Endothelial cell of umbilical vein (primary cell): ENCODE measurements around the gene TTLL10. TPM values are rescaled to one million over a fixed set of nuclear protein-coding genes. Genes with fewer than 3 reads are reported as not detected.

Source experiments
- BruUV-seq: library from RNA; stranded (reverse); fragments of 400-500 nt; replicated peaks from 2 replicates; lab custom pipeline; 2021; lab: Mats Ljungman, UMichigan
- CTCF ChIA-PET: fragments of 300-600, 350-600 bp; sonication (Branson Sonifier 250); formaldehyde crosslinking; loops from one replicate; lab custom pipeline; 2021; ENCODE audit warnings: antibody characterized with exemption, inconsistent platforms; lab: Charles Lee
- POLR2A ChIA-PET: fragments of 300-600, 350-600 bp; sonication (Branson Sonifier 250); formaldehyde crosslinking; loops from one replicate; lab custom pipeline; 2021; ENCODE audit warnings: antibody characterized with exemption, inconsistent platforms; lab: Charles Lee
- DNase-seq: peaks from one replicate; pipeline ENCODE4 v3.0.0-alpha.2; 2011; ENCODE audit warnings: low read depth, low spot score
- FAIRE-seq: peaks from 2 replicates; lab custom pipeline; 2011; peaks lifted over from hg19 to GRCh38; lab: Jason Lieb, UNC
- H2AFZ ChIP-seq: 2 replicates; pipeline ENCODE4 v1.6.0; 2012; ENCODE audit warnings: low read depth, low read length, control low read depth, inconsistent platforms
- H3K27ac ChIP-seq: 2 replicates; pipeline ENCODE4 v1.5.1; 2011; ENCODE audit warnings: low read depth, mild to moderate bottlenecking, control low read depth, low read length, moderate library complexity; ENCODE audit not compliant: insufficient read depth
- H3K27me3 ChIP-seq, 2 experiments: 2 replicates each; pipeline versions ENCODE4 v1.6.0 to v1.6.1; 2011; ENCODE audit warnings: low read length in 2 of 2, mixed read lengths in 1 of 2; ENCODE audit not compliant: control insufficient read depth in 2 of 2, insufficient read depth in 2 of 2
- H3K36me3 ChIP-seq, 2 experiments: 2 replicates in 1 of 2; 3 replicates in 1 of 2; pipeline ENCODE4 v1.5.1; 2011; ENCODE audit warnings: low read length in 2 of 2, mild to moderate bottlenecking in 1 of 2, moderate library complexity in 1 of 2; ENCODE audit not compliant: control insufficient read depth in 2 of 2, insufficient read depth in 2 of 2; ENCODE audit errors: extremely low read depth in 1 of 2
- H3K4me1 ChIP-seq: 3 replicates; pipeline ENCODE4 v1.5.1; 2011; ENCODE audit warnings: mild to moderate bottlenecking, low read length; ENCODE audit not compliant: control insufficient read depth, insufficient read depth; ENCODE audit errors: extremely low read depth
- H3K4me2 ChIP-seq: 2 replicates; pipeline ENCODE4 v1.6.1; 2011; ENCODE audit warnings: low read length, control low read depth, mixed read lengths; ENCODE audit not compliant: insufficient read depth
- H3K4me3 ChIP-seq, 3 experiments: fragments of 200-600 bp in 1 of 3; sonication (generic), shearing (Covaris generic) in 1 of 3; replicated peaks in 1 of 3; 2 replicates each; pipeline ENCODE4 v1.5.1; 2011 to 2016; ENCODE audit warnings: control low read depth in 3 of 3, low read length in 3 of 3, mild to moderate bottlenecking in 2 of 3, inconsistent platforms in 1 of 3, low read depth in 1 of 3, moderate library complexity in 1 of 3; ENCODE audit not compliant: insufficient read depth in 1 of 3
- H3K79me2 ChIP-seq: 2 replicates; pipeline ENCODE4 v1.6.0; 2012; ENCODE audit warnings: low read length, inconsistent platforms; ENCODE audit not compliant: control insufficient read depth, insufficient read depth
- H3K9ac ChIP-seq: replicated peaks from 2 replicates; pipeline ENCODE3; 2011; ENCODE audit warnings: low read length, control low read depth; ENCODE audit not compliant: insufficient read depth; ENCODE audit errors: extremely low read depth
- H3K9me1 ChIP-seq: replicated peaks from 3 replicates; pipeline ENCODE4 v1.6.0; 2011; ENCODE audit warnings: mild to moderate bottlenecking, low read length; ENCODE audit not compliant: control insufficient read depth, insufficient read depth; ENCODE audit errors: extremely low read depth
- H3K9me3 ChIP-seq: replicated peaks from 2 replicates; pipeline ENCODE4 v1.5.1; 2012; ENCODE audit warnings: low read length, inconsistent platforms; ENCODE audit not compliant: control insufficient read depth, insufficient read depth
- H4K20me1 ChIP-seq: replicated peaks from 2 replicates; pipeline ENCODE3; 2011; ENCODE audit warnings: mild to moderate bottlenecking, low read length; ENCODE audit not compliant: control insufficient read depth, insufficient read depth; ENCODE audit errors: extremely low read depth
- EZH2 ChIP-seq: IDR thresholded peaks from 2 replicates; pipeline ENCODE4 v1.6.1; 2012; ENCODE audit warnings: borderline replicate concordance, low read depth, mild to moderate bottlenecking, moderate library complexity, low read length, inconsistent platforms; ENCODE audit not compliant: severe bottlenecking
- FOS ChIP-seq: IDR thresholded peaks from 2 replicates; pipeline ENCODE4 v1.6.1; 2011; ENCODE audit warnings: mild to moderate bottlenecking, low read length, moderate library complexity, borderline replicate concordance; ENCODE audit not compliant: insufficient read depth
- GATA2 ChIP-seq: IDR thresholded peaks from 2 replicates; pipeline ENCODE4 v1.7.0; 2011; ENCODE audit warnings: low read depth, mild to moderate bottlenecking, moderate library complexity, mixed read lengths, low read length; ENCODE audit not compliant: insufficient read length, insufficient read depth
- JUN ChIP-seq: IDR thresholded peaks from 2 replicates; pipeline ENCODE4 v1.6.1; 2011; ENCODE audit warnings: borderline replicate concordance, low read depth; ENCODE audit not compliant: insufficient read length, insufficient read depth
- MYC ChIP-seq: IDR thresholded peaks from one replicate; pipeline ENCODE4 v1.6.1; 2011; ENCODE audit warnings: mild to moderate bottlenecking, low read depth, low read length
- POLR2A ChIP-seq: IDR thresholded peaks from 2 replicates; pipeline ENCODE4 v1.6.1; 2012; ENCODE audit warnings: low read depth, mild to moderate bottlenecking, control low read depth, low read length
- POLR2AphosphoS5 ChIP-seq: IDR thresholded peaks from 2 replicates; pipeline ENCODE4 v1.6.1; 2012; ENCODE audit warnings: low read depth, mild to moderate bottlenecking, control low read depth, low read length, moderate library complexity; ENCODE audit not compliant: insufficient read depth
- dilution Hi-C: fragments of 300-500 bp; cut with MboI; formaldehyde crosslinking; loops from one replicate; pipeline ENCODE4 v1.15.0; 2019; ENCODE audit warnings: low sequenced_read_pairs; ENCODE audit not compliant: extremely low pct_ligation_motif_present
- intact Hi-C: fragments of 100-400 bp; cut with micrococcal nuclease; formaldehyde crosslinking; loops from one replicate; pipeline ENCODE4 v1.10.0; 2022
- polyA plus RNA-seq, 4 experiments: library from polyadenylated mRNA; depleted of rRNA in 3 of 4; stranded (reverse) in 3 of 4; unstranded in 1 of 4; fragments of >200 nt; gene quantifications; 2 replicates each; pipeline versions ENCODE4 v1.2.1 to v1.2.3, GENCODE V29; 2011 to 2012; ENCODE audit warnings: missing spikeins in 1 of 4
- total RNA-seq: library from RNA; stranded (reverse); gene quantifications from 2 replicates; pipeline ENCODE4 v1.2.3, GENCODE V29; 2021
- TF ChIP-seq, protein P1 (sequence below): IDR thresholded peaks from 2 replicates; pipeline ENCODE4 v1.6.1; 2011; ENCODE audit not compliant: insufficient read depth, insufficient read length
- TF ChIP-seq, protein P2 (sequence below), 2 donors: IDR thresholded peaks; 1 replicate in 1 of 2; 2 replicates in 1 of 2; pipeline ENCODE4 v1.5.1; 2011; ENCODE audit warnings: low read length in 2 of 2, mild to moderate bottlenecking in 2 of 2, moderate library complexity in 2 of 2, control low read depth in 1 of 2, inconsistent platforms in 1 of 2, low read depth in 1 of 2; ENCODE audit not compliant: insufficient read depth in 1 of 2; ENCODE audit errors: extremely low read depth in 1 of 2

Gene TTLL10
- total and polyA plus RNA-seq, 2 donors (not counting 3 experiments of a cell fraction or from before 2014, with no cell fraction given), result not detected

DNA sequence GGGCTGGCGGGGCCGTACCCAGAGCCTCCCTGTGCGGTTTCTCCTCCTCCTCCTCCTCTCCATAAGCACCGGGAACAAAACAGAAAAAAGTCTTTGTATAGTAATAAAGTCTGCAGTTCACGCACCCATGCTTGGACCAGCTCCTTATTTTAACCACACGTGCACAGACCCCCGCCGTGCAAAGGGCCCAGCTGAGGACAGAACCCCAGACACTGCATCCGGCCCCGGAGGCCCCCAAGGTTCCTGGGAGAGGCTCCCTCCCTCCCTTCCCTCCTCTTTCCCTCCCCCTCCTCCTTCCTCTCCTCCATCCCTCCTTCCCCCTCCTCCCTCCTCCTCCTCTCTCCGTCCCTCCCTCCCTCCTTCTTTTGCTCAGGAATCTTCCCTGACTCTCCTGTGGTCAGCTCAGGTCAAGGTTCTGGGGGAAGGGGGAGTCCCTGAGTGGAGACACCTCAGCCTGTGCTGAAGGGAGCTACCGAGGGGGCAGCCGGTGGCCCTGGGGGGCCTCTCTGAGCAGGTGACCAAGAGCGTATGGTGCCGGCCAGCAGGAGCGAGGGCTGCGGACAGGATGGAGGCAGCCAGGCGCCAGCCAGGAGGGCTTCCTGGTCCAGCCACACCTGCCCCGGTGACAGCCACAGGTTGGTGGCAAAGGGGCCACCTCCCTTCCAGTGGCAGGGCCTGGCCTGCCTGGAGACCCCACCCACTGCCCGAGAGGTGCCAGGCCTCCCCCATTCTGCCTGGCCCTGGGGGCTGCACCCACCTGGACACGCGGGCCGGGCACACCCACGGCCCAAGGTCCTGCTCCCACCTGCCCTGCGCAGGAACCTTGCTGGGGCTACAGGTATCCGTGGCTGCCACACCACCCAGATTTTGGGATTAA, 3.2 kb upstream of the TTLL10 start:
- TF ChIP-seq, protein P1, sequence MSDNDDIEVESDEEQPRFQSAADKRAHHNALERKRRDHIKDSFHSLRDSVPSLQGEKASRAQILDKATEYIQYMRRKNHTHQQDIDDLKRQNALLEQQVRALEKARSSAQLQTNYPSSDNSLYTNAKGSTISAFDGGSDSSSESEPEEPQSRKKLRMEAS, result no peak
- TF ChIP-seq MYC (no peak), FOS (no peak), POLR2A (no peak), GATA2 (no peak), JUN (no peak), POLR2AphosphoS5 (no peak), EZH2 (no peak)
- TF ChIP-seq, protein P2, sequence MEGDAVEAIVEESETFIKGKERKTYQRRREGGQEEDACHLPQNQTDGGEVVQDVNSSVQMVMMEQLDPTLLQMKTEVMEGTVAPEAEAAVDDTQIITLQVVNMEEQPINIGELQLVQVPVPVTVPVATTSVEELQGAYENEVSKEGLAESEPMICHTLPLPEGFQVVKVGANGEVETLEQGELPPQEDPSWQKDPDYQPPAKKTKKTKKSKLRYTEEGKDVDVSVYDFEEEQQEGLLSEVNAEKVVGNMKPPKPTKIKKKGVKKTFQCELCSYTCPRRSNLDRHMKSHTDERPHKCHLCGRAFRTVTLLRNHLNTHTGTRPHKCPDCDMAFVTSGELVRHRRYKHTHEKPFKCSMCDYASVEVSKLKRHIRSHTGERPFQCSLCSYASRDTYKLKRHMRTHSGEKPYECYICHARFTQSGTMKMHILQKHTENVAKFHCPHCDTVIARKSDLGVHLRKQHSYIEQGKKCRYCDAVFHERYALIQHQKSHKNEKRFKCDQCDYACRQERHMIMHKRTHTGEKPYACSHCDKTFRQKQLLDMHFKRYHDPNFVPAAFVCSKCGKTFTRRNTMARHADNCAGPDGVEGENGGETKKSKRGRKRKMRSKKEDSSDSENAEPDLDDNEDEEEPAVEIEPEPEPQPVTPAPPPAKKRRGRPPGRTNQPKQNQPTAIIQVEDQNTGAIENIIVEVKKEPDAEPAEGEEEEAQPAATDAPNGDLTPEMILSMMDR (IDR thresholded peaks at IDR 0.05; ENCODE audit: extremely low read depth in 1 of 2, insufficient read depth in 1 of 2, low read depth in 1 of 2, low read length in 2 of 2), result no peak
- H3K27ac ChIP-seq, result no peak overlapping the region
- BruUV-seq, result no TSS peak
- no peak overlapping the region for H3K9ac ChIP-seq
- no peak overlapping the region for H3K4me2 ChIP-seq
- H3K79me2 ChIP-seq, result no peaks in the 10 kb centered on the region
- H3K27me3 ChIP-seq, result peaks cover 16% of the 10 kb centered on the region in 2 experiments
- no peak overlapping the region for H2AFZ ChIP-seq
- H3K9me3 ChIP-seq, result no peaks in the 10 kb centered on the region
- intact Hi-C loops, result no loop called here
- H4K20me1 ChIP-seq, result no peaks in the 10 kb centered on the region
- no peaks in the 10 kb centered on the region for H3K4me1 ChIP-seq
- no peak overlapping the region for H3K4me3 ChIP-seq
- ChIA-PET CTCF (no interaction called here), POLR2A (no interaction called here)
- H3K36me3 ChIP-seq, result no peaks in the 10 kb centered on the region
- no peak for FAIRE-seq
- DNase-seq, result no peak
- H3K9me1 ChIP-seq, result no peaks in the 10 kb centered on the region
- dilution Hi-C loops, result no loop called here
